GM12878 (cell line): ENCODE results near the gene CAMK2G. TPM values are rescaled to one million over a fixed set of nuclear protein-coding genes. Genes with fewer than 3 reads are reported as not detected.

Experiments
- ATAC-seq: fragments of 200-7000 bp; cut with Tn5 transposase; 3 replicates; pipeline ENCODE4 v1.9.1; 2020; ENCODE audit warnings: mild to moderate bottlenecking, moderate library complexity
- BruUV-seq: library from RNA; stranded (reverse); fragments of 400-500 nt; replicated peaks from 2 replicates; lab custom pipeline; 2021; lab: Mats Ljungman, UMichigan
- CTCF ChIA-PET: fragments of 300-600 bp; sonication (Branson Sonifier 250); formaldehyde crosslinking; extraction: SDS; loops from one replicate; lab custom pipeline; 2021; ENCODE audit warnings: inconsistent platforms; lab: Yijun Ruan, JAX
- POLR2A ChIA-PET: fragments of 350-600 bp; formaldehyde crosslinking; extraction: SDS; loops from one replicate; lab custom pipeline; 2021; ENCODE audit warnings: inconsistent platforms; lab: Charles Lee
- RAD21 ChIA-PET: fragments of 300-600 bp; sonication (Branson Sonifier 250); formaldehyde crosslinking; loops from one replicate; lab custom pipeline; 2023; ENCODE audit warnings: antibody characterized with exemption; ENCODE audit not compliant: unreplicated experiment; lab: Charles Lee
- SMC1A ChIA-PET: fragments of 300-600 bp; sonication (Branson Sonifier 250); formaldehyde crosslinking; loops from one replicate; lab custom pipeline; 2023; ENCODE audit not compliant: unreplicated experiment, uncharacterized antibody; lab: Charles Lee
- DNase-seq: peaks from one replicate; pipeline ENCODE4 v3.0.0-alpha.2; 2011; ENCODE audit warnings: low read depth, low spot score
- FAIRE-seq: peaks from 3 replicates; lab custom pipeline; 2011; peaks lifted over from hg19 to GRCh38; lab: Jason Lieb, UNC
- H2AFZ ChIP-seq: 2 replicates; pipeline ENCODE4 v1.6.0; 2011; ENCODE audit warnings: low read depth, low read length, control low read depth; ENCODE audit not compliant: control insufficient read depth
- H3K27ac ChIP-seq: 2 replicates; pipeline ENCODE4 v1.5.1; 2011; ENCODE audit warnings: control low read depth; ENCODE audit not compliant: control insufficient read depth, insufficient read depth
- H3K27me3 ChIP-seq, 2 experiments: replicated peaks in 1 of 2; 2 replicates each; pipeline versions ENCODE4 v1.6.0 to v1.6.1; 2011; ENCODE audit warnings: low read length in 1 of 2; ENCODE audit not compliant: control insufficient read depth in 2 of 2, insufficient read depth in 2 of 2
- H3K36me3 ChIP-seq, 2 experiments: 2 replicates each; pipeline ENCODE4 v1.5.1; 2011; ENCODE audit warnings: low read length in 1 of 2; ENCODE audit not compliant: control insufficient read depth in 2 of 2, insufficient read depth in 2 of 2
- H3K4me1 ChIP-seq: 2 replicates; pipeline ENCODE4 v1.6.1; 2011; ENCODE audit warnings: mild to moderate bottlenecking, low read length, moderate library complexity, mixed read lengths; ENCODE audit not compliant: control insufficient read depth, insufficient read depth
- H3K4me2 ChIP-seq: 2 replicates; pipeline ENCODE4 v1.6.0; 2011; ENCODE audit warnings: control low read depth; ENCODE audit not compliant: control insufficient read depth, insufficient read depth
- H3K4me3 ChIP-seq: fragments of 200-600 bp; sonication (generic); 2 replicates; pipeline ENCODE4 v1.5.1; 2016
- H3K79me2 ChIP-seq: 2 replicates; pipeline ENCODE4 v1.6.0; 2011; ENCODE audit warnings: low read length; ENCODE audit not compliant: control insufficient read depth, insufficient read depth
- H3K9ac ChIP-seq: 2 replicates; pipeline ENCODE4 v1.8.0; 2011; ENCODE audit warnings: low read length, control low read depth, mixed read lengths; ENCODE audit not compliant: control insufficient read depth, insufficient read depth
- H3K9me3 ChIP-seq: replicated peaks from 3 replicates; pipeline ENCODE4 v1.5.1; 2011; ENCODE audit warnings: mild to moderate bottlenecking, low read length; ENCODE audit not compliant: control insufficient read depth, insufficient read depth
- H4K20me1 ChIP-seq: 2 replicates; pipeline ENCODE4 v1.6.0; 2011; ENCODE audit not compliant: control insufficient read depth, insufficient read depth
- EED ChIP-seq: sonication (generic); IDR thresholded peaks from 2 replicates; pipeline ENCODE4 v1.6.1; 2016; ENCODE audit warnings: antibody characterized with exemption, low read depth
- FOS ChIP-seq: IDR thresholded peaks from 3 replicates; pipeline ENCODE4 v1.6.1; 2011; ENCODE audit warnings: borderline replicate concordance; ENCODE audit not compliant: insufficient read length; ENCODE audit errors: extremely low read depth
- FOXK2 ChIP-seq: fragments of 450-650 bp; IDR thresholded peaks from 2 replicates; pipeline ENCODE4 v1.6.1; 2017; ENCODE audit warnings: mild to moderate bottlenecking, moderate library complexity
- HSF1 ChIP-seq: fragments of 150-350 bp; IDR thresholded peaks from 2 replicates; pipeline ENCODE4 v1.6.1; 2014; ENCODE audit warnings: mild to moderate bottlenecking, low read depth, low read length
- IKZF1 ChIP-seq: fragments of 450-650 bp; conservative IDR thresholded peaks from 2 replicates; pipeline ENCODE4 v1.6.1; 2017; ENCODE audit warnings: antibody characterized with exemption, mild to moderate bottlenecking
- MXI1 ChIP-seq: fragments of 150-350 bp; IDR thresholded peaks from 2 replicates; pipeline ENCODE4 v1.6.1; 2011; ENCODE audit warnings: low read depth, mild to moderate bottlenecking, inconsistent platforms, low read length, improper control_type of control experiment
- NFYB ChIP-seq: IDR thresholded peaks from 2 replicates; pipeline ENCODE4 v1.6.1; 2011; ENCODE audit warnings: low read depth, mild to moderate bottlenecking, low read length, improper control_type of control experiment, moderate library complexity; ENCODE audit not compliant: insufficient read depth
- NR2C2 ChIP-seq: IDR thresholded peaks from 2 replicates; pipeline ENCODE4 v1.6.1; 2011; ENCODE audit warnings: borderline replicate concordance, low read depth; ENCODE audit not compliant: control insufficient read depth, insufficient read length
- PAX8 ChIP-seq: fragments of 450-650 bp; IDR thresholded peaks from 2 replicates; pipeline ENCODE4 v1.6.1; 2017; ENCODE audit warnings: mild to moderate bottlenecking, moderate library complexity
- RBBP5 ChIP-seq: fragments of 200-600 bp; sonication (generic); conservative IDR thresholded peaks from 2 replicates; pipeline ENCODE4 v1.6.1; 2016
- RFX5 ChIP-seq: IDR thresholded peaks from 2 replicates; pipeline ENCODE4 v1.6.1; 2011; ENCODE audit warnings: low read depth, low read length, improper control_type of control experiment
- SIX5 ChIP-seq: IDR thresholded peaks from 2 replicates; pipeline ENCODE4 v1.6.1; 2011; ENCODE audit warnings: mild to moderate bottlenecking, low read depth, low read length, moderate library complexity; ENCODE audit not compliant: severe bottlenecking
- SMAD1 ChIP-seq: fragments of 450-650 bp; IDR thresholded peaks from 2 replicates; pipeline ENCODE4 v1.6.1; 2018; ENCODE audit warnings: mild to moderate bottlenecking, low read depth; ENCODE audit not compliant: partially characterized antibody
- SMARCA5 ChIP-seq: fragments of 450-650 bp; IDR thresholded peaks from 2 replicates; pipeline ENCODE4 v1.6.1; 2017; ENCODE audit warnings: mild to moderate bottlenecking
- SREBF1 ChIP-seq: IDR thresholded peaks from 2 replicates; pipeline ENCODE4 v1.6.1; 2012; ENCODE audit warnings: mild to moderate bottlenecking, low read length
- STAT3 ChIP-seq: IDR thresholded peaks from 2 replicates; pipeline ENCODE4 v1.6.1; 2011; ENCODE audit warnings: low read depth, low read length, improper control_type of control experiment
- ZNF207 ChIP-seq: fragments of 450-650 bp; IDR thresholded peaks from 2 replicates; pipeline ENCODE4 v1.6.1; 2014; ENCODE audit warnings: antibody characterized with exemption, mild to moderate bottlenecking, borderline replicate concordance
- ZNF622 ChIP-seq: fragments of 450-650 bp; IDR thresholded peaks from 2 replicates; pipeline ENCODE4 v1.6.1; 2017; ENCODE audit warnings: mild to moderate bottlenecking, inconsistent platforms
- WGBS: methylation state at CpG from one replicate; pipeline ENCODE4 v1.1.6; 2016; ENCODE audit warnings: low lambda C conversion rate; ENCODE audit not compliant: insufficient replicate concordance, insufficient coverage; ENCODE audit errors: missing lambda C conversion rate; 5-methylcytosine and 5-hydroxymethylcytosine counted together
- in situ Hi-C: fragments of 300-500 bp; cut with MboI; formaldehyde crosslinking; loops from 9 replicates; pipeline ENCODE4 v1.14.3; 2018; ENCODE audit warnings: mixed read lengths
- intact Hi-C: fragments of 100-400 bp; cut with micrococcal nuclease; formaldehyde crosslinking; loops from one replicate; pipeline ENCODE4 v1.14.2; 2022; ENCODE audit not compliant: unreplicated experiment
- polyA plus RNA-seq, 11 experiments: library from polyadenylated mRNA; depleted of rRNA in 4 of 11; unstranded in 6 of 11; stranded (reverse) in 5 of 11; fragments of >200 nt; fragmentation: Nextera tagmentation in 4 of 11; fragmentation: Illumina TruSeq in 1 of 11; extraction: Ambion mirVana in 4 of 11; extraction: Trizol in 1 of 11; gene quantifications; 1 replicate in 1 of 11; 2 replicates in 10 of 11; pipeline versions ENCODE4 v1.2.1 to v1.2.3, GENCODE V29; 2011 to 2016; ENCODE audit warnings: inconsistent platforms in 2 of 11, missing spikeins in 2 of 11, low read depth in 1 of 11
- total RNA-seq, 4 experiments: library from RNA; depleted of rRNA in 3 of 4; stranded (reverse); fragments of >200 nt in 3 of 4; fragmentation: Illumina TruSeq in 1 of 4; extraction: Trizol in 1 of 4; gene quantifications; 2 replicates each; pipeline versions ENCODE4 v1.2.1 to v1.2.3, GENCODE V29; 2013 to 2021

CAMK2G gene
- total and polyA plus RNA-seq, 10 of the 15 experiments (the other 5 are each of a cell fraction or from before 2014, with no cell fraction given): 5.5 to 24.3 (median 16.9) TPM

DNA sequence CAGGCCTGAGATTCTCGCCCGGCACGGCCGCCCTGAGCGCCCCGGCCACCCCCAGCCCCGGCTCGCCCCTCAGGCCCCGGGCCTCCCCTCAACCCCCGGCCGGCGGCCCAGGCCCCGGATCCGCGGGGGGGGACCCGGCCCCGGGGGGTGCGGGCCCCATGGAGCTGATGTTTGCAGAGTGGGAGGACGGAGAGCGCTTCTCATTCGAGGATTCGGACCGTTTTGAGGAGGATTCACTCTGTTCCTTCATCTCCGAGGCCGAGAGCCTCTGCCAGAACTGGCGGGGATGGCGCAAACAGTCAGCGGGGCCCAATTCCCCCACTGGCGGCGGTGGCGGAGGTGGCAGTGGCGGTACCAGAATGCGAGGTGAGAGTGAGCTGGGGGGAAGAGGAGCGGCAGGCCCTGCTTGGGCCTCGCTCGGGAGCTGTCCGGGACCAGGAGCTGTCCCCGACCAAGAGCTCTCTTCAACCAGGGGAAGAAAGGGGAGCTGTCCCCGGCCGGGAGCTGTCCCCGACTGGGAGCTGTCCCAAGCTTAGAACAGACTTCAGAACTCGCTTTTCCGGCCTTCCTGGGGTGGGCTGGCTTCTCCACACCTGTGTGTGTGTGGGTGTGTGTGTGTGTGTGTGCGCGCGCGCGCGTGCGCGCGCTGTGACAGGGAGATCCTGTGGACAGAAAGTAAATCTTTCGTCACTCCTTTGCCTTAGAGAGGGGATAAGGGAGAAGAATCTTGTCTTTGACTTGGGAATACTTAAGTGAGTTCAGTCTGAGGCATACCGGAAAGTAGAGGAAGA, 88.4 kb downstream of the CAMK2G start (continued):
- TF ChIP-seq ZNF207: no peak
- no peak for TF ChIP-seq SIX5
- TF ChIP-seq SREBF1: 0 out of 2 replicates have a peak, but pooled peaks have one; percentile 14
- no peak for TF ChIP-seq STAT3
- TF ChIP-seq RBBP5: no peak
- TF ChIP-seq SMARCA5: no peak
- no peak for TF ChIP-seq PAX8
- TF ChIP-seq RFX5: no peak
- no peak for TF ChIP-seq NFYB
- peak; percentile 27; the same call in 1 of the 2 replicates for TF ChIP-seq MXI1
- no peak for TF ChIP-seq EED
- TF ChIP-seq SMAD1: no peak
- TF ChIP-seq, all 136 proteins: peak for 9

GRCh38 chr10:73785211-73785720, 89.1 kb downstream of the CAMK2G start, which contains the start of gene ZSWIM8:
Gene ZSWIM8 (plus strand): TSS chr10:73785606. CDS start chr10:73785879, 273 bp downstream.
- H3K4me3 ChIP-seq: peak within 1 kb of the TSS; percentile 91
- intact Hi-C loops: loop anchor here (1.0 to 10.0 kb wide), 3 partner anchors 26 to 130 kb away; partner anchors contain the start of genes NDST2 and SYNPO2L
- ChIA-PET SMC1A (interaction anchor here (1.5 to 2.5 kb wide), 4 partner anchors 8 to 26 kb away, joined by 4 to 15 read pairs (median 4); a partner anchor contains a TSS), RAD21 (interaction anchor here (0.6 to 2.2 kb wide), 6 partner anchors 12 to 256 kb away, joined by 3 to 12 read pairs (median 4); no protein-coding TSS in a partner anchor), POLR2A (interaction anchor here (0.9 to 5.0 kb wide), 7 partner anchors 9 to 132 kb away, joined by 3 to 40 read pairs (median 4); a partner anchor contains a TSS), CTCF (interaction anchor here (0.9 to 1.4 kb wide), 2 partner anchors 10 to 97 kb away, joined by 5 to 6 read pairs; no protein-coding TSS in a partner anchor)
- DNase-seq (peak; percentile 84), FAIRE-seq (peak; percentile 99), ATAC-seq (peak; percentile 89)
- H3K27ac ChIP-seq: peak within 1 kb of the TSS; percentile 85
- peak within 1 kb of the TSS; percentile 84 for H3K9ac ChIP-seq
- peak within 1 kb of the TSS; percentile 79 for H3K4me2 ChIP-seq
- peaks cover 4% of the 10 kb centered on the region; the same call in 1 of the 2 replicates for H4K20me1 ChIP-seq
- 2% methylated on average over 30 of the region's 36 CpGs for WGBS
- H3K4me1 ChIP-seq: peaks cover 10% of the 10 kb centered on the region
- no TSS peak for BruUV-seq
- in situ Hi-C loops: no loop called here
- peaks cover 0 to 7% of the 10 kb centered on the region in 2 experiments; a peak in 2 of 4 replicates for H3K36me3 ChIP-seq
- H3K79me2 ChIP-seq: peaks cover 66% of the 10 kb centered on the region
- peak within 1 kb of the TSS; percentile 97 for H2AFZ ChIP-seq
- no peaks in the 10 kb centered on the region for H3K9me3 ChIP-seq
- H3K27me3 ChIP-seq: no peaks in the 10 kb centered on the region
- peak; percentile 96 for TF ChIP-seq IKZF1
- TF ChIP-seq FOS: peak; percentile 12
- TF ChIP-seq NR2C2: no peak
- TF ChIP-seq SREBF1: peak; percentile 47; the same call in 1 of the 2 replicates
- TF ChIP-seq ZNF622: no peak
- peak; percentile 88 for TF ChIP-seq FOXK2
- peak; percentile 90 for TF ChIP-seq NFYB
- TF ChIP-seq HSF1: no peak
